ENCODE results near the gene IFT81.

The IFT81 gene

DNA sequence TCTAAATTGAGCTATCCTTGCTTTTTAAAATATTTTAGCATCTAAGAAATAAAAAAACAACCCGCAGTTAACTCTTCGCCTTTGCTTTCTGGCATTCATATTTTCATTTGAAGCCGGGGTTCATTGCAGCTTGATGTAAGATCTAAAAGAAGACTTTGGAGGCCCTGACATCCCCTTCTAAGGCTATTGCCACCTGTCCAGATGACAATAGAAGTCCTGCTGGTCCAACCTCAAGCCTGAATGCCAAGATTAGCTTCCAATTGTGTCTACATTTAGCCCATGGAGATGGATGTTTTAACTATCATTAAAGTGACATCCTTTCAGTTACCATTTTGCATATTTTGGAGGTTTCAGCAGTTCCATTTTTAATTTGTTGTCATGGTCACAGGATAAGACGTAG is 105.3 kb downstream of the IFT81 start:
- no peak overlapping the region for H2AFZ ChIP-seq (ENCODE audit: low read depth, low read length)
- H3K4me3 ChIP-seq (ENCODE audit: low read length), result no peak overlapping the region
- H3K27ac ChIP-seq (ENCODE audit: low read length), result no peak overlapping the region
- no peaks in the 10 kb centered on the region for H3K27me3 ChIP-seq (ENCODE audit: low read depth, low read length)
- H4K20me1 ChIP-seq (ENCODE audit: insufficient read depth, low read length), result no peaks in the 10 kb centered on the region
- peaks cover under 1% of the 10 kb centered on the region; the same call in 1 of the 2 replicates for H3K4me1 ChIP-seq (ENCODE audit: low read length)
- H3K9me3 ChIP-seq (ENCODE audit: insufficient read depth, low read length), result no peaks in the 10 kb centered on the region
- H3K9ac ChIP-seq (ENCODE audit: low read length), result no peak overlapping the region
- H3K4me2 ChIP-seq (ENCODE audit: low read length), result no peak overlapping the region
- no peak for TF ChIP-seq EZH2phosphoT487 (IDR thresholded peaks at IDR 0.05; ENCODE audit: low read depth)
- TF ChIP-seq, protein P1, sequence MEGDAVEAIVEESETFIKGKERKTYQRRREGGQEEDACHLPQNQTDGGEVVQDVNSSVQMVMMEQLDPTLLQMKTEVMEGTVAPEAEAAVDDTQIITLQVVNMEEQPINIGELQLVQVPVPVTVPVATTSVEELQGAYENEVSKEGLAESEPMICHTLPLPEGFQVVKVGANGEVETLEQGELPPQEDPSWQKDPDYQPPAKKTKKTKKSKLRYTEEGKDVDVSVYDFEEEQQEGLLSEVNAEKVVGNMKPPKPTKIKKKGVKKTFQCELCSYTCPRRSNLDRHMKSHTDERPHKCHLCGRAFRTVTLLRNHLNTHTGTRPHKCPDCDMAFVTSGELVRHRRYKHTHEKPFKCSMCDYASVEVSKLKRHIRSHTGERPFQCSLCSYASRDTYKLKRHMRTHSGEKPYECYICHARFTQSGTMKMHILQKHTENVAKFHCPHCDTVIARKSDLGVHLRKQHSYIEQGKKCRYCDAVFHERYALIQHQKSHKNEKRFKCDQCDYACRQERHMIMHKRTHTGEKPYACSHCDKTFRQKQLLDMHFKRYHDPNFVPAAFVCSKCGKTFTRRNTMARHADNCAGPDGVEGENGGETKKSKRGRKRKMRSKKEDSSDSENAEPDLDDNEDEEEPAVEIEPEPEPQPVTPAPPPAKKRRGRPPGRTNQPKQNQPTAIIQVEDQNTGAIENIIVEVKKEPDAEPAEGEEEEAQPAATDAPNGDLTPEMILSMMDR (IDR thresholded peaks at IDR 0.05; ENCODE audit: low read depth, low read length), result no peak
- no peaks in the 10 kb centered on the region for H3K36me3 ChIP-seq (replicated peaks; ENCODE audit: low read depth, low read length)
- H3K79me2 ChIP-seq (ENCODE audit: low read length), result no peaks in the 10 kb centered on the region

DNA sequence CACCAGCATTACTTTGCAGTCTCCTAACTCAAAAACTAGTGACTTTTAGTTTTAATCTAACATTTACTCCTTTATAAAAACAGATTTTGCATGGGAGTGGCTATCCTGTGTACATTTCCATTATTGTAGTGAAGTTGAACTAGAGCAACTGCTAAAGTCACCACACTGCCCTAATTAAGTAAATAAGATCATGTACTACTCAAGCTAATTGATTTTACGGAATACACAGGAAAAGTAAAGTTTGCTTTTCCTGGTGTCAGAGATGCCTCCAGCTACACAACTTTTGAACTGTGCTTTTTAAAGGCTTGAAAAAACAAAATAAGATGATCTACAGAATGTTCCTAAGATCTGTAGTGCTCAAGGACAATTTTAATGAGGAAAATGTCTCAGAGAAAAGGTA is 106.5 kb downstream of the IFT81 start:
- Histone ChIP-seq H3K4me3 (ENCODE audit: low read length) (no peak overlapping the region), H3K36me3 (replicated peaks; ENCODE audit: low read depth, low read length) (no peaks in the 10 kb centered on the region), H3K9me3 (ENCODE audit: insufficient read depth, low read length) (no peaks in the 10 kb centered on the region), H3K4me1 (ENCODE audit: low read length) (peaks cover 10% of the 10 kb centered on the region; the same call in 1 of the 2 replicates), H4K20me1 (ENCODE audit: insufficient read depth, low read length) (no peaks in the 10 kb centered on the region), H3K9ac (ENCODE audit: low read length) (no peak overlapping the region), H3K79me2 (ENCODE audit: low read length) (no peaks in the 10 kb centered on the region), H3K4me2 (ENCODE audit: low read length) (no peak overlapping the region), H3K27ac (ENCODE audit: low read length) (no peak overlapping the region), H2AFZ (ENCODE audit: low read depth, low read length) (no peak overlapping the region), H3K27me3 (ENCODE audit: low read depth, low read length) (no peaks in the 10 kb centered on the region)
- no peak for TF ChIP-seq EZH2phosphoT487 (IDR thresholded peaks at IDR 0.05; ENCODE audit: low read depth)
- TF ChIP-seq, protein P1 (IDR thresholded peaks at IDR 0.05; ENCODE audit: low read depth, low read length), result no peak

DNA sequence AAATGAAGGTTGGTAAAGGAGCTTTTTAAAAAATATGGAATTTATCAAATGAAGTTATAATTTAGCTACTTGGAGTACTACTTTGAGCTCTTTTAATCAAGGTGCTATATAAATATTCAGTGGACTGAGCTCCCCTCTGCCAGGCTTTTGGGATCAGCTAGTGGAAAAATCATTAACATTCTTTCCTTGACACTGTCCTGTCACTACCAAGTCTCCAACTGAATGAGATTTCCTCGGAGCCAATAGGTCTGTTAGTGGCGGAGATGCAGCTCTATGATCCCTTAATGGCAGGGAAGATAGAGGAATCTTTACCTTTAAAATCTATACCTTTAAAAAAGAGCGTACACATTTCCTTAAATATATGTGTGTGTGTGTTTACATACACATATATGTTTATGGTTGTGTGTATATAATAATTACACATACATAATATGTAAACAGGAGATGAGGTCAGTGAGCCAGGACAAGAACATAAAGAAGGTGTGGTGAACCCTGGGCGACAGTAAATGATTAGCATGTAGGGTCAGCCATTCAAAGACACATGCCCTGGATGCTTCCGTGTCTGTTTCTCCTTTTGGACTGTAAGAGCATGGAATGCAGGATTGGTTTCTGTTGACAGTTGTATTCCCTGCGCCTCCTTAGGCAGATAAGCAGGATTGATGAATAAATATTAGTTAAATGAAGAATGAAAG is 109.2 kb downstream of the IFT81 start:
- TF ChIP-seq, protein P1 (IDR thresholded peaks at IDR 0.05; ENCODE audit: low read depth, low read length), result no peak
- no peak for TF ChIP-seq EZH2phosphoT487 (IDR thresholded peaks at IDR 0.05; ENCODE audit: low read depth)
- Histone ChIP-seq H3K9me3 (ENCODE audit: insufficient read depth, low read length) (no peaks in the 10 kb centered on the region), H3K4me3 (ENCODE audit: low read length) (no peak overlapping the region), H3K79me2 (ENCODE audit: low read length) (no peaks in the 10 kb centered on the region), H2AFZ (ENCODE audit: low read depth, low read length) (no peak overlapping the region), H3K9ac (ENCODE audit: low read length) (no peak overlapping the region), H3K27ac (ENCODE audit: low read length) (no peak overlapping the region), H3K4me2 (ENCODE audit: low read length) (no peak overlapping the region), H3K4me1 (ENCODE audit: low read length) (peaks cover 10% of the 10 kb centered on the region; the same call in 1 of the 2 replicates), H4K20me1 (ENCODE audit: insufficient read depth, low read length) (no peaks in the 10 kb centered on the region), H3K27me3 (ENCODE audit: low read depth, low read length) (no peaks in the 10 kb centered on the region), H3K36me3 (replicated peaks; ENCODE audit: low read depth, low read length) (no peaks in the 10 kb centered on the region)

DNA sequence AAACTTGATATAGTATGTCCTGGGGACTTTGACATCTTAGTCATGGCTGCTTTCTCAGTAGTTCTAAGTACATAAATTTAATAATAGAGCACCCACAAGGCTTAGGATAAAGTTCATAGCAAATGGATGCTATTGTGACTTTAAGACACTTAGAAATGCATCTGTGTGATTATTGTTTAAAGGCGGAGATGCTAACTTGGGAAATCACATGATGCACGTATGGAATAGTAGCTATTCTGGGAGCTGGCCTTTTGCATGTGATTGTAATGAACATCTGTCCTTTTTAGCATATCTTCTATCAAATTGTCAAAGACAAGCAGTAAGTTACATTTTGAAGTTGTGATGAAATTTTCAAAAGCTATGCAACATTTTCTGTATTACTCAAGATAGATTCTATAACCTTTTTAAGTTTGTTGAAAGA is 110.2 kb downstream of the IFT81 start:
- no peaks in the 10 kb centered on the region for H3K27me3 ChIP-seq (ENCODE audit: low read depth, low read length)
- H4K20me1 ChIP-seq (ENCODE audit: insufficient read depth, low read length), result no peaks in the 10 kb centered on the region
- H3K36me3 ChIP-seq (replicated peaks; ENCODE audit: low read depth, low read length), result no peaks in the 10 kb centered on the region
- H3K9ac ChIP-seq (ENCODE audit: low read length), result no peak overlapping the region
- TF ChIP-seq, protein P1 (IDR thresholded peaks at IDR 0.05; ENCODE audit: low read depth, low read length), result no peak
- TF ChIP-seq EZH2phosphoT487 (IDR thresholded peaks at IDR 0.05; ENCODE audit: low read depth), result no peak
- H3K79me2 ChIP-seq (ENCODE audit: low read length), result no peaks in the 10 kb centered on the region
- H3K4me3 ChIP-seq (ENCODE audit: low read length), result no peak overlapping the region
- no peaks in the 10 kb centered on the region for H3K9me3 ChIP-seq (ENCODE audit: insufficient read depth, low read length)
- H3K4me1 ChIP-seq (ENCODE audit: low read length), result peaks cover 10% of the 10 kb centered on the region; the same call in 1 of the 2 replicates
- H3K4me2 ChIP-seq (ENCODE audit: low read length), result no peak overlapping the region
- H3K27ac ChIP-seq (ENCODE audit: low read length), result no peak overlapping the region
- no peak overlapping the region for H2AFZ ChIP-seq (ENCODE audit: low read depth, low read length)
